RWPE1 (cell line): ENCODE measurements around the gene PRELID2.
A peak's percentile ranks its signal among the peaks of the same experiment; 100 is the strongest.
"Not testable (repeated sequence)": the region's sequence is repeated elsewhere in the genome, so short reads cannot be mapped to it uniquely, and the experiment has no call there.

Source experiments
- CTCF ChIA-PET: fragments of 350-600 bp; sonication (Branson Sonifier 250); formaldehyde crosslinking; extraction: SDS; loops from one replicate; lab custom pipeline; 2021; lab: Yijun Ruan, JAX
- POLR2A ChIA-PET: fragments of 400-600 bp; formaldehyde crosslinking; extraction: SDS; loops from one replicate; lab custom pipeline; 2020; ENCODE audit warnings: antibody characterized with exemption; ENCODE audit not compliant: low non-redundant PET; lab: Yijun Ruan, JAX
- DNase-seq: peaks from one replicate; pipeline ENCODE4 v3.0.0; 2012; ENCODE audit warnings: low spot score
- H3K27ac ChIP-seq: fragments of 450-650 bp; 2 replicates; pipeline ENCODE4 v1.5.1; 2017
- CTCF ChIP-seq: fragments of 450-650 bp; conservative IDR thresholded peaks from 2 replicates; pipeline ENCODE4 v1.5.1; 2017; ENCODE audit warnings: low read depth, mild to moderate bottlenecking

PRELID2 gene

GRCh38 chr5:145737578-145737977 is 97.6 kb downstream of the PRELID2 start:
- DNase-seq = no peak
- no peak for TF ChIP-seq CTCF
- POLR2A ChIA-PET = no interaction called here
- CTCF ChIA-PET = no interaction called here
- H3K27ac ChIP-seq = no peak overlapping the region

GRCh38 chr5:145729956-145730355 is 105.2 kb downstream of the PRELID2 start:
- POLR2A ChIA-PET, H3K27ac ChIP-seq, DNase-seq, CTCF ChIA-PET: not testable (repeated sequence)

GRCh38 chr5:145723516-145723915 is 111.6 kb downstream of the PRELID2 start:
- POLR2A ChIA-PET = no interaction called here
- DNase-seq = no peak
- CTCF ChIA-PET = interaction anchor here (1.1 kb wide), 1 partner anchor 42 kb away, joined by 3 read pairs; no protein-coding TSS in a partner anchor
- TF ChIP-seq CTCF = no peak
- H3K27ac ChIP-seq = no peak overlapping the region

- no peak overlapping the region for H3K27ac ChIP-seq
- CTCF ChIA-PET = no interaction called here
- POLR2A ChIA-PET = no interaction called here
- DNase-seq = peak; percentile 17
- no peak for TF ChIP-seq CTCF
Measured at GRCh38 chr5:145718956-145719355, 116.2 kb downstream of the PRELID2 start.

- no peak for TF ChIP-seq CTCF
- DNase-seq = no peak
- H3K27ac ChIP-seq = no peak overlapping the region
- POLR2A ChIA-PET = no interaction called here
- CTCF ChIA-PET = no interaction called here
Measured at GRCh38 chr5:145715412-145715811, 119.7 kb downstream of the PRELID2 start.

GRCh38 chr5:145712245-145712644 is 122.9 kb downstream of the PRELID2 start:
- ChIA-PET CTCF (interaction anchor here (0.6 kb wide), 1 partner anchor 13 kb away, joined by 3 read pairs; no protein-coding TSS in a partner anchor), POLR2A (interaction anchor here (0.6 kb wide), 1 partner anchor 22 kb away, joined by 4 read pairs; no protein-coding TSS in a partner anchor)
- H3K27ac ChIP-seq = no peak overlapping the region
- TF ChIP-seq CTCF = no peak
- DNase-seq = no peak

GRCh38 chr5:145711417-145711816 is 123.7 kb downstream of the PRELID2 start:
- CTCF ChIA-PET = interaction anchor here (0.5 kb wide), 1 partner anchor 684 kb away, joined by 3 read pairs; no protein-coding TSS in a partner anchor
- H3K27ac ChIP-seq = no peak overlapping the region
- DNase-seq = no peak
- no peak for TF ChIP-seq CTCF
- POLR2A ChIA-PET = interaction anchor here (0.6 kb wide), 1 partner anchor 21 kb away, joined by 4 read pairs; no protein-coding TSS in a partner anchor
